NCI-H1694 treated with DMSO at 0.1 percent for 48 hours (cell line): Measurements from ENCODE around the gene TECPR1.

Source experiments
- DNase-seq: peaks from one replicate; lab custom pipeline; 2025; lab: John Stamatoyannopoulos, UW

TECPR1 gene, protein sequence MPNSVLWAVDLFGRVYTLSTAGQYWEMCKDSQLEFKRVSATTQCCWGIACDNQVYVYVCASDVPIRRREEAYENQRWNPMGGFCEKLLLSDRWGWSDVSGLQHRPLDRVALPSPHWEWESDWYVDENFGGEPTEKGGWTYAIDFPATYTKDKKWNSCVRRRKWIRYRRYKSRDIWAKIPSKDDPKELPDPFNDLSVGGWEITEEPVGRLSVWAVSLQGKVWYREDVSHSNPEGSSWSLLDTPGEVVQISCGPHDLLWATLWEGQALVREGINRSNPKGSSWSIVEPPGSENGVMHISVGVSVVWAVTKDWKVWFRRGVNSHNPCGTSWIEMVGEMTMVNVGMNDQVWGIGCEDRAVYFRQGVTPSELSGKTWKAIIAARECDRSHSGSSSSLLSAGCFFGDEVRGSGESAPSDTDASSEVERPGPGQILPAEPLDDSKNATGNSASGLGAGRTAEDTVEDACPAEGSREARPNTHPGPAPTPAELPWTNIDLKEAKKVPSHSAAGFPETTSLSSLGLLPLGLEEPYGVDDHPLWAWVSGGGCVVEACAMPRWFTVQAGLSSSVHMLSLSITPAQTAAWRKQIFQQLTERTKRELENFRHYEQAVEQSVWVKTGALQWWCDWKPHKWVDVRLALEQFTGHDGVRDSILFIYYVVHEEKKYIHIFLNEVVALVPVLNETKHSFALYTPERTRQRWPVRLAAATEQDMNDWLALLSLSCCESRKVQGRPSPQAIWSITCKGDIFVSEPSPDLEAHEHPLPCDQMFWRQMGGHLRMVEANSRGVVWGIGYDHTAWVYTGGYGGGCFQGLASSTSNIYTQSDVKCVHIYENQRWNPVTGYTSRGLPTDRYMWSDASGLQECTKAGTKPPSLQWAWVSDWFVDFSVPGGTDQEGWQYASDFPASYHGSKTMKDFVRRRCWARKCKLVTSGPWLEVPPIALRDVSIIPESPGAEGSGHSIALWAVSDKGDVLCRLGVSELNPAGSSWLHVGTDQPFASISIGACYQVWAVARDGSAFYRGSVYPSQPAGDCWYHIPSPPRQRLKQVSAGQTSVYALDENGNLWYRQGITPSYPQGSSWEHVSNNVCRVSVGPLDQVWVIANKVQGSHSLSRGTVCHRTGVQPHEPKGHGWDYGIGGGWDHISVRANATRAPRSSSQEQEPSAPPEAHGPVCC

GRCh38 chr7:98251601-98252424, at the start of gene TECPR1:
TECPR1 (minus strand) TSS chr7:98252232; CDS start chr7:98246146, 6,086 bp downstream.
- DNase-seq = peak; percentile 95

DNA sequence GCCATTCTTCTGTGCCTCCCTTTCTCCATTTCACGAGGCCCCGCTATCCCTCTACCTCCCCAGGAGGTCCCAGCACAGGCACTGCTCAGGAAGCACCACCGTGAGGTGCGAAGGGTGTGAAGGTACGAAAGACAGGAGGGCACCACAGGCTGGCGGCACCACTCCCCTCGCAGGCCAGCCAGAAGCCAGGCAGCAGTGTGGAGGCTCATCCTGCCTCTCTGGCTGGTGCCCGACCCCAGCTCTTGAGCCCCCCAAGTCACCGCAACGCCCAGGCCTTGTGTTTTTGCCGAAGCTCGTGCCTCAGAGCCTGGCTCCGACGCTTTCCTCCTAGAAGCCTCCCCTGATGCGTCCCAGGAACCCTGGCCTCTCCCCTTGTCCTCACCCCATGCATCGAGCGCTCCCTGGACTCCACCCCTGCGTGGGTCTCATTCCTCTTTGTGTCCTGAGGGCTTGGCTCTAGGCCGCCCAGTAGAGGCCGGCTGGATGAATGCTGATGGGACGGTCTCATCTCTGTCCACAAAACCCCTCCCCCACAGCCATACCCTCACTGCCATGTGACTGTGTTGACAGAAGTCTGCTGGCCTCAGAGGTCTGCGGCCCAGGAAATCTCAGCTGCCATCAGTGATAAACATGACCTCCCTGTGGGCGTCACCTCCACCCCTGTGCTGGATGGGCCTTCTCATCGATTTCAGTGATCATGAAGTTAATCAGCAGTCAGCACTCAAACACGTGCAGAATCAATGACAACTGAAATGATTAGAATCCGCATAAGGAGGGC, 48.8 kb upstream of the TECPR1 start:
- no peak for DNase-seq

DNA sequence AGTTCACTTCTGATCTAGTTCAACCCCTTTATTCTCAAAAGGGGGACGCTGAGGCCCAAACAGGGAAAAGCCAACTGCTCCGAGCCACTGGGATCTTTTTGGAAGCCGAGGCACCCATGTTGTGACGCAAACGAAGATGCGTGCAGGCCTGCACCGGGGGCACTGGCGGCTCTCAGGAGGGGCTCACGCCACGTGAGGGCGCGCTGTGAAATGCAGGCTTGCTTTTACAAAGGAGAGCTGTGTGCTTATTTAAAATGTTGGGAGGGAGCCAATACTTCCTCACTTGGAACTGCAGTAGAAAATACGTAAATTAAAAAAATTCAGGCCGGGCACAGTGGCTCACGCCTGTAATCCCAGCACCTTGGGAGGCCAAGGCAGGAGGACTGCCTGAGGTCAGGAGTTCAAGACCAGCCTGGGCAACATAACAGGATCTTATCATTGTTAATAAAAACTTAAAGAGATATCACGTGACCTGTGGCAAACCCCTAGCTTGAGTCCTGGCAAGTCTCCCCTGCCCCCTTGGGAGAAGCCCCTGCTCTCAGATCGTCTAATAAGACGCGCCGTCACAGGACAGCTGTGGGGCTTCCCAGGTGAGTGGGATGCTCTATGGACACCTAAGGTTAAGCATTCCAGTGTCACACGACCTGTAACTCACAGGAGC, 45.7 kb upstream of the TECPR1 start:
- DNase-seq = no peak

DNA sequence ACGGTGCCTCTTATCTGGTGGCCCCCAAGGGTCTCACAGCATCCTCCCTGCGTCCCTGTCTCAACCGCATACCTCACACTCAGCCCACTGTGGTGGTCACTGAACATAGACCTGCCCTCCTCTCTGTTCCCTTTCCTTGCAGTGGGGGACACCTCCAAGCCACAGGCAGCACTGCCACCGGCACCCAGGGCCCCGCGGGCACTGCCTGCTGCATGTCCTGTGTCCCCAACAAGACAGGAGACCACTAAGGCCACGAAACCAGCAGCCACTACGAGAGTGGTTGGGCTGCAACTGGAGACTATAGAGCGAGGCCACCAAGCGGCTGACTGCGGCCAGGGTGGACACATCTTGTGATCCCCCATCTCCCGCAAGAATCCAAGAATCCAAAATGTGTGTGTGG, 44.8 kb upstream of the TECPR1 start:
- DNase-seq = no peak

DNA sequence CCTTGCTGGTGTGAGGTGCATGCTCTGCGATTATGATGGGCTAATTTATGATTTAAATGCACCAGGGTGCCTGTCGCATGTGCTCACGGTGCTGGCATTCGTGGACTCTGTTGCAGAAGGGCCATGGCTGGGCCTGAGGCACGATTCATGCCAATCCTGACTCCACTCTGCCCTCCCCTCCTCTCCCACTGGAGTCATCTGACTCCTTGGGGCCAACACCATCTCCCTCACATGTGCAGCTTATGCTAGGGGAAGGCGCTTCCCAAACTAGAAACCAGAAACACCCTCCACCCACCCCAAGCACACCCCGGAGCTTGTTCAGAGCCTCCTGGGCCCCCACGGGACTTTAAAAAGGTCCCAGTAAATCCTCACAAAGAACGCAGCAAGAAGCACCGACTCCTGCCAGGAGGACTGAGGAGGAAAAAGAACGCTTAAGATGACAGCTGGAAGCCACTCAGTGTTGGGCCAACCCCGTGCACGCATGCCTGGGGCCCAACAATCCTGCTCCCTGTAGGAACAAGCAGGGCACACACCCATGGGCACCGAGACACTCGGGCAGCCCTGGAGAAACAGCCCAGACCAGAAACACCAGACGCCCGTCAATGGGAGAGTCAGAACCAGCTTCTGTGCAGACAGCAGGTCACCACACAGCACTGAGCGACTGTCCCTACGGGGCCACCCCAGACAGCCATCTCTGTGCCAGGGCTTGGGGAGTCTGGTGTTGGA, 43.6 kb upstream of the TECPR1 start:
- DNase-seq = no peak

DNA sequence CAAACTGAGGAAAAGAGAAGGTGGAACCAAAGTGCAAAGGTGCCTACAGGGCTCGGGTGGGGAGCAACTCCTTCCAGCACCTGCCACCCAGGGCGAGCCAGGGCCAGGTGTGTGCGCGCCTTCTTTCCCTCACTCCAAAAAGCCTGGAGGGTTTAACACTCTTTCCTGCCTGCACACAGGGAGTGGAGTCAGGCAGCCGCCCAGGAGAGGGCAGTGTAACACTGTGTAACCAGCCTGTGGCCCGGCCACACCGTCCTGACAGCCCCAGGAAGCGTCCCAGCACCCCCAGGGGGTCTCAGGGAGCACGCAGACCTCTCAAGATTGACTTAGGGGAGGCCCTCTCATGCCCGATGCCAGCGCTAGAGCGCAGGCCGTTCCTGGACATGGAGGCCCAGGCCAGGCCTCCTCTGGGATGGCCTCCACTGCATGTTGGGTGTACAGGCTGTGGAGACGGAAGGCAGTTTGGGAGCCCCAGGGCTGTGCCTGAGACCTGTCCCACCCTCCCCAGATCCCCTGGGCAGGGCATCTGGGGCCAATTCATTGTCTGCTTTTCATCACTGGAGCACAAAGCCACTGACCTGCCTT, 42.9 kb upstream of the TECPR1 start:
- DNase-seq = peak; percentile 60

- no peak for DNase-seq
Measured at GRCh38 chr7:98294326-98294725, 42.3 kb upstream of the TECPR1 start.

- no peak for DNase-seq
Measured at GRCh38 chr7:98293746-98294145, 41.7 kb upstream of the TECPR1 start.

GRCh38 chr7:98293265-98293664, 41.2 kb upstream of the TECPR1 start:
- DNase-seq = no peak

DNA sequence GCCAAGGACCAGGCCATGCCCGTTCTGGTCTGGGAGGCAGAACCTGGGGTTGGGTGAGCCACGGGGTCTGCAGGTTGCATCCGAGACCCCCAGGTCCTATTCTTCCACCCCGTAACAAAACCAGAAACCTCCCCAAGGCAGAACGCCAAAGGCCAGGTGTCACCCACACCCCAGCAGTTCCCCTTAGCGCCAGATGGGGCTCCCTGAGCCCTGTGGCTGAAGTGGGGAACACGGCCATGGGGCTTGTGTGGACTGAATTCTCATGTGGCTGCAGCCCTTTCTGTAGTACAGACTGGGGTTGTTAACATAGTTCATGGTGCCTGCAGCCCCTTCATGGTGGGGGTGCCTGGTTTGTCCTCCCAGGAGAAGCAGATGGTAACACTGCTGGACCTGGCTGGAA, 39.7 kb upstream of the TECPR1 start:
- DNase-seq = no peak

GRCh38 chr7:98289333-98289875, 37.4 kb upstream of the TECPR1 start:
- DNase-seq = no peak

DNA sequence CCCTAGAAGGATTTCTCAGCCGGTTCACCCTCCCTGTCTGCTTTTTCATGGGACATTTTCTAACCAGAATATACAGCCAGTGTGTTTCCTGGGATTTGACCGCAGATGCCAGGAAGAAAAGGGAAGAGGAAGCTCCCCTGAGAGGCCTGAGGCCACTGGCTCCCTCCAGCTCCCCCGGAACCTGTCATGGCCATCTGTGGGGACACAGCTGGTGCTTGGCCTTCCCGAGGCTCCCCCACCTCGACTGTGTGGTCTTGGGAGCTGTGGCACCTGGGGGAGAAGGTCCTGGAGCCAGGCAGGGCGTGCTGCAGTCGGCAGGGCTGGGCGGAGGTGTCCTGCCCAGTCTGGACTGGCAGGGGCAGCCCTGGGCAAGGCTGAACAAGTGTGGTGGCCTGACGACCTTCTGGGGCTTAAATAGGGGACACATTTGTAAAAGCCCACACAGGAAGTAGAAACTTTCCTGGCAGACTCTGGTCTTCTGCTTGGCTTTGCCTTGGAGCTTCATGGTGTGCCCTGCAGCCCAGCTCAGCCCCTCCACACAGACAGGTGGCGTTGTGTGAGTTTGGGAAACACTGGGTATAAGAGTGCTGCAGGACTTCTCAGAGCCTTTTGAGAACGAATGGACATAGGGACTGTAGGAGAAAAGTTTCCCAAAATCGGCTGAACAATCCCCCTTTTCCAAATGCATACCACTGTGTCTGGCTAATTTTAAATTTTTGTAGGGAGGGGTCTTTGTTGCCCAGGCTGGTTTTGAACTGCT, 36.2 kb upstream of the TECPR1 start:
- no peak for DNase-seq

DNA sequence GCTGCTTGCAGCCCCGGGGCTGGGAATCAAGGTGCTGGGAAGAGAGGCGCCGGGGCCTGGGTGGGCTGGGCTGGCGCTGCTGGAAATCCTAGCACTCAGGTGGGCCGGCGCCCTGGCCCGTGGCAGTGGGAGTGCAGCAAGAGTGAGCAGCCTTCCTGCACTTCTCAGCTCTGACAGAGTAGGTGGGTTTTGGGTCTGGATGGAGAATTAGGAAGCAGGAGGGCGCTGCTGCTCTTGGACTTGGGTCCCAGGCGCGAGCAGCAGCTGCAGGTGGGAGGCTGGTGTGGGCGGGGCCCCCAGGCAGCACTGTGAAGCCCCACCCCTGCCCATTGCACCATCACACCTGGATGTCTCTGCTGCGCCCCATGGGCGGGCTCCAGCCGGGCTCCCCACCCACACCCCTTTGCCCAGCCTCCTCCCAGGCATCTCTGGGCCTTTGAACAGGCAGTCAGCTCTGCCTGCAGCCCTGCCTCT, 35.5 kb upstream of the TECPR1 start:
- DNase-seq = no peak

- DNase-seq = no peak
Measured at GRCh38 chr7:98286701-98287485, 34.9 kb upstream of the TECPR1 start.

DNA sequence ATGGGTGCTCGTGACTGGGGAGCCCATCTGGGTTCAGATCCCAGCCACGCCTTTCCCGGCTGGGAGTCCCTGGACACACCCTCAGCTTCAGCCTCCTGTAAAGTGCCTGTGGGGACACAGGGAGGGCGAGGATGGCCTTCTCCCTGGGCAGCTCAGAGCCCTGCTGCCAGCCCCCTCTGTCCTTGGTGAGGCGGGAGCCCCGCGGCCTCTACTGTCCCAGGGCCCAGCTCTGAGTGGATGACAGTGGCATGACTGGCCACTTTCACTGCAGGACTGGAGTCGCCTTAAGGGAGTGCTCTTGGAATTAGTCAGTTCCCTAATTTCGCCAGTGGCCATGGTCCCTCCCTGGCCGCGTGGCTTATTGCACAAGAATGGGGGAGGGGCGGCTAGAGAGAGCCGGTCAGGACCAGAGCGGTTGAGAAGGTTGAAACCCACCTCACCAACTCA, 34.1 kb upstream of the TECPR1 start:
- no peak for DNase-seq

GRCh38 chr7:98285157-98286092, 33.4 kb upstream of the TECPR1 start:
- no peak for DNase-seq
